ENCODE data around the gene SEC23A.
"Not testable (repeated sequence)": the region's sequence is repeated elsewhere in the genome, so short reads cannot be mapped to it uniquely, and the experiment has no call there.

SEC23A gene

DNA sequence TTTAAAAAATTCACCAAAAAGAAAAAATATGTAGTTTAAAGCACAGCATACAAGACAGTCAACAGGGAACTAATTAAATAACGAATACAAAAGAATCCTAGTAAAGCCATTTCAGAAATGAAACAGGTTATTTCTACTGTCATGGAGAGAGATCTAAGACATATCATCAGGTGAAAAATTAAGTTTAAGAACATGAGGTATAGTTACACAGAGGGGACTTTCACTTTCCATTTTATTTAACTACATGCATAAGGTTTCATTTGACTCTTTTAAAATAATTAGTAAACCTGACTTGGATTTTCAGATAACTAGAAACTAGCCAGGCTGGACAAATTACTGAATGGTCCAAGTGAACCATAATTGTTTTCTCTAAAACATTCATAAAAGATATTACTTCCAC, 11.3 kb downstream of the SEC23A start:
- DNase-seq = no peak
- ATAC-seq = no peak

DNA sequence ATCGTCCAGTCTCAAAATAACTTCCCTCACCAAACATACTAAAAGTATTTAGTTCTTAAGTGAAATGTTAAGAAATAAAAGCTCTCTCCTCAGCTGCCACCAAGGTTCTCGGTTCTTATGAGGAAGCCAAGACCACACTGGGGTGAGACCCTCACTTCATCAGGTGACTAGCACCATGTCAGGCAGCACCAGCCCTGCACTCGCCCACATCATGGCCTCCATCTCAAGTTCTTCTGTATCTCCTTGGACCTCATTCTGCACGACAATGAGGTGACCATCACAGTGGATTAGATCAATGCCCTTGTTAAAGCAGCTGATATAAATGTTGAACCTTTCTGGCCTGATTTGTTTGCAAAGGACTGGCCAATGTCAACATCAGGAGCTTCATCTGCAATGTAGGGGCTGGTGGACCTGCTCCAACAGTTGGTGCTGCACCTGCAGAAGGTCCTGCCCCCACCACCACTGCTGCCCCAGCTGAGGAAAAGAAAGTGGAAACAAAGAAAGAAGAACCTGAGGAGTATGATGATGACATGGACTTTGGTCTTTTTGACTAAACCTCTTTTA, 12.4 kb downstream of the SEC23A start:
- ATAC-seq (no peak), DNase-seq (no peak)

DNA sequence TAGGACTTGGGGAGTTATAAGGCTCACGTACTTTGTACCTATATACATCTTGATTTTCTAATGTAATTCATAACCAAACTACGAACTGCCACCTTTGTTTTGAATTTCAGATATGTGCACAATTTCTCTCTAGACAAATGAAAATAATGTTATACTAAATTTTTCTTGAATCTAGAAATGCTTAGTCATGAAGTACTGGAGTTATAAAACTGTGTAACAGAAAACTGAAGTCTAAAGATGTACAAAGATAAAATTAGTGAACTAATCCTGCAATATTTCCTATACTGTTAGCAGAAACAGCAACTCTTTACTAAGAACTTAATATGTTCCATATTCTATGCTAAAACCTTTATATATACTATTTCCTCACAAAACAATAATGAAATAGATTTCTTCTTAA, 15.5 kb downstream of the SEC23A start:
- DNase-seq (no peak), ATAC-seq (no peak)

DNA sequence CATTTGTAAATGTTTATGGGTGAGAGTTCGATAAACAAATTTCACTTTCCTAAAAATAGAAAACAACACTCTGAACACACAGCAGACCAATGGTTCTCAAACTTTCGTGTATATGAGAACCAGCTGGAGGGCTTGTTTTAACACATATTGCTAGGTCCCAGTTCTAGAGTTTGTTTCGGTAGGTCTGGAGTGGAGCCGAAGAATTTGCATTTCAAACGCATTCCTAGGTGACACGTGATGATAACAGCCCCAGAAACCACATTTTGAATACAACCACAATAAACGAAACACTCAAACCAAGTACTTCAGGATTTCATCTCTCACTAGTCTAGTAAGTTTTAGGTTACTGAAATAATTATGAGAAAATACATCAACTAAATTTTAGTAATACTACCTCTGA, 17.1 kb downstream of the SEC23A start:
- ATAC-seq = no peak
- no peak for DNase-seq

DNA sequence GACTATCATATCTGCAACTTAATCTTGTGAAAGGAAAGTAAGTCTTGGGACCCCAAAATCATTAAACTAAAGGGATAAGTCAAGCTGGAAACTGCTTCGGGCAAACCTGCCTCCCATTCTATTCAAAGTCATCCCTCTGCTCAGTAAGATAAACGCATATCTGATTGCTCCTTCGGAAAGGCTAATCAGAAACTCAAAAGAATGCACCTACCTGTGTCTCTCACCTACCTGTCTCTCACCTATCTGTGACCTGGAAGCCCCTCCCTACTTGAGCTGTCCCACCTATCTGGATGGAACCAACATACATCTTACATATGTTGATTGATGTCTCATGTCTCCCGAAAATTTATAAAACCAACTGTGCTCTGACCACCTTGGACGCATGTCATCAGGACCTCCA, 19.9 kb downstream of the SEC23A start:
- DNase-seq (no peak), ATAC-seq (no peak)

DNA sequence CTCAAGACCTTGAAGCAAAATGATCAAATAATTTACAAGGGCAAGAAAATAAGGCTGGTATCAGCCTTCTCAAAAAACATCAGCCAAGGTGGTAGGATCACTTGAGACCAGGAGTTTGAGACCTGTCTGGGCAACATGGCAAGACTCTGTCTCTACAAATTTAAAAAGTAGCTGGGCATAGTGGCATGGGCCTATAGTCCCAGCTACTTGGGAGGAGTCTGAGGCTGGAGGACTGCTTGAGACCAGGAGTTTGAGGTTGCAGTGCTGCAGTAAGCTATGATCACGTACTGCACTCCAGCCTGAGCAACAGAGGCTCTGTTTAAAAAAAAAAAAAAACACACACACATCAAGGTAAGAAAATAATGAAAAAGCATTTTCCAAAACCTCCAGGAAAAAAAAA, 22.1 kb downstream of the SEC23A start:
- ATAC-seq (no peak), DNase-seq (no peak)

DNA sequence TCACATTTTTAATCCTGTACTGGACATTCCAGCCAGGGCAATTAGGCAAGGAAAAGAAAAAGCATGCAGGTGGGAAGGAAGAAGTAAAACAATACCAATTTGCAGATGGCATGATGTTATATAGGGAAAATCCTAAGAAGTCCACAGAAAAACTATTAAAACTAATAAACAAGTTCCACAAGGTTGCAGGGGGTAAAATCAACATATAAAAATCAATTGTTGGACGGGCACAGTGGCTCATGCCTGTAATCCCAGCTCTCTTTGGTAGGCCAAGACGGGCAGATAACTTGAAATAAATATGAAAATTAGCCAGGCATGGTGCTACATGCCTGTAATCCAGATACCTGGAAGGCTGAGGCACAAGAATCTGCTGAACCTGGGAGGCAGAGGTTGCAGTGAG, 31.9 kb downstream of the SEC23A start:
- DNase-seq (no peak), ATAC-seq (no peak)

DNA sequence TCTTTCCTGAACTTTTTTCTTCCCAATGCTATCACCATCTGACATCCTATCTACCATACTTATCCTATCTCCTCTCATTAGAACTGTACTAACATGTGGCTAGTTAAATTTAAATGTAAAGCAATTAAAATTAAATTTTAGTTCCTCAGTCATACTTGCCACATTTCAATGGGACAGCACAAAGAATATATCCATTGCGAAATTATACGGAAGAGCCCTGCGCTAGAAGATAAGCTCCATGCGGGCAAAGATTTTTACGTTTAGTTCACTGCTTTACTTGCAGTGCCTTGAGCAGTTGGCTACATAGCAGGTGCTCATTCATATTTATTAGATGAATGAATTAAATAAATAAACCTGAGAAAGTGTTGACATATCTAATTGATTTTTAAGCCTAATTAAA, 33.1 kb downstream of the SEC23A start:
- DNase-seq (no peak), ATAC-seq (no peak)

DNA sequence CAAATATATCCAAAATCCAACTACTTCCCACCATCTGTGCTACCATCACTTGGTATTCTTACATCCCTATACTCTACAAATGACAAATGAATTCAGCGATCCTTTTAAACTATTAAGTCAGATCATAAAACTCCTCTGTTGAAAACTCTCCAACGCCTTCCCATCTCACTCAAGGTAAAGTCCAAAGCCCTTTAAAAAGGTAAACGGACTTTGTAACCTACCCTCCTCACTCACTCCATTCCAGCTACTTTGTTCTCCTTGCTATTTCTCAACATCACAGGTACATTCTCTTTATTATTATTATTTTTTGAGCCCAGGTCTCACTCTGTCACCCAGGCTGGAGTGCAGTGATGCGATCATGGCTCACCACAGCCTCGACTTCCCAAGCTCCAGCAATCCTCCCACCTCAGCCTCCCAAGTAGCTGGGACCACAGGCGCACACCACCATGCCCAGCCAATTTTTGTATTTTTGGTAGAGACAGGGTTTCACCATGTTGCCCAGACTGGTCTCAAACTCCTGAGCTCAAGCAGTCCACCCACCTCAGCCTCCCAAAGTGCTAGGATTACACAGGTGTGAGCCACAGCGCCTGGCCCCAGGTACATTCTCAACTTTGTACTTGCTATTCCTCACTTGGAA, 33.7 kb downstream of the SEC23A start:
- not testable (repeated sequence) for ATAC-seq, DNase-seq

DNA sequence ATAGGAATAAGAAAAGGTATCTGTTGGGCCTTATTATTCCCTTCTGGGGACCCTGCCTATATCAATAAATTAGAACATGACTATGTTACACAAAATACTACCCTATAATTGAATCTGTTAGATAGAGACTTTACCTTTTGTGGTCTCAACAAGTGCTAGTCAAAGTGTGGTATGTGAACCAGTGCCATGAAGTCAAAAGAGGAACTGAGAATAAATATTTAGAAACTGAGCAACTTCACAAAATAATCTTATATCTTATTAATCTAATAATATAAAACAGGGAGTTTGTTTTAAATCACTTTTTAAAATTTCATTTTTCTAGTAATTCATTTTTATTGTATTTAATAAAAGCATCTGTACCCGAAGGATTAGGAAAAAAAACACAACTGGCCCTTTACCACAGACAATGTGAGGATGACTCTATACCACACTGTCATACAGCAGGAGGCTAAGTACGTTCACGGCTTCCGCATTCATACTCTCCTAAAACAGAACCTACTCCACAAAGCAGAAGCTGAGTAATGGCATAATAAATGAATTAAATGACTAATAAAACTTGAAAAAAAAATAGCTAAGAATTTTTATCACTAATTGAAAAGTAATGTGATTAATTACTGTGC, 42.1 kb downstream of the SEC23A start:
- ATAC-seq = no peak
- DNase-seq = no peak

DNA sequence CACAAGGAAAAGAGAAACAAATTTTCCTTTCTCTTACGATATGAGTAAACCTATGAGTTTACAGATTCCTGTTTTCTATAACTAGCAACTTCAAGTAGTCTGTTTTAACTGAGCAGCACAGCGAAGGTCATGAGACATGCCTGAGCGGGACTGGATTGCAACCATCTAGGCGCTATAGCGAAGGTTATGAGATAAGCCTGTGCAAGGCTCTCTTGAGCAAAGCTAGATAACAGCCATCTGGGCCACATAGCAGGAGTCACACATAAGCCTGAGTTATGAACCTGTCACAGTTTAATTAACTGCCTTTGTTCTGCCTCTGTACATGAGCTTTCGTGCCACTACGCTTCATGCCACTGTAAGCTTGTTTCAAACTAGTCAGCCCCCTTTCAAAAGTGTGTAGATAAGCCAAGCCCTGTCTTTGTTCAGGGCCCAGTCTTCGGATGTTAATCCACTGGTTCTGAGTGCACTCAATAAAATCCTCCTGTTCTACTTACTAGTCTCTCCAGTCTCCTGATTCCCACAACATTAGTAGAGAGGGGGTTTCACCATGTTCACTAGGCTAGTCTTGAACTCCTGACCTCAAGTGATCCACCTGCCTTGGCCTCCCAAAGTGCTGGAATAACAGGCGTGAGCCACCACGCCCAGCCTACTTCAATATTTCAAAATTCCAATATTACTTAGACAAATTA, 47.1 kb downstream of the SEC23A start:
- ATAC-seq (no peak), DNase-seq (no peak)

DNA sequence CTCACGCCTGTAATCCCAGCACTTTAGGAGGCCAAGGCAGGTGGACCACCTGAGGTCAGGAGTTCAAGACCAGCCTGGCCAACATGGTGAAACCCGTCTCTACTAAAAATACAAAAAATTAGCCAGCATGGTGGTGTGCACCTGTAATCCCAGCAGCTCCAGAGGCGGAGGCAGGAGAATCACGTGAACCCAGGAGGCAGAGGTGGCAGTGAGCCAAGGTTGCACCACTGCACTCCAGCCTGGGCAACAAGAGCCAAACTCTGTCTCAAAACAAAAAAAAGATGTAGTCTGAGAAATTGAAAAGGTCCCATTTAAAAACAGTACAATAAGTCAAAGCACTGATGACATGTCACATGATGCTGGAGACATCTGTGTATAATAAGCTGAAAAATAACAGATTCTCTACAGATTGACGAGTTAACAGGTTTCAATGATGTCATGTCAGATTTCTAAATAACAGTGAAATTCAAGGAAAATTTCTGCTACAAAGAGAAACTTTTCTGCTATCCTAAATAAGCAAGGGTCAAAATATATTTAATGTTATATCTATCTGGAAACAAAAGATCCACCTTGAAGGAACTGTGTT, 50.1 kb downstream of the SEC23A start:
- DNase-seq, ATAC-seq: not testable (repeated sequence)

DNA sequence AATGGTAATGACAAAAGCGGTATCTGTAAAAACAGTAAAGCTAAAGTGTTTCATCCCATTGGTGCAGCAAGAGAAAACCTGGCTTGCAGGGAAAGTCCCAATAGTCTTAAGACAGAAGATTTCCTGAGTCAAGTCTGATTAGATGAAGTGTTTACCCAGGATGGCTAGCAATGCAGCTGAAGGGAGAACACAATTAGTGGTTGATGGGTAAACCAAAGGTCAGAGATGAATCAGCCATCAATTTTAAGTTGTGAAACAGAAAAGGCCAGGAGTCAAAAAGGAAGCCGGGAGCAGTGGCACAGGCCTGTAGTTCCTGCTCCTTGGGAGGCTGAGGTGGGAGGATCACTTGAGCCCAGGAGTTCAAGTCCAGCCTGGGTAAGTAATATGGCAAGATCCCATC, 52.6 kb downstream of the SEC23A start:
- DNase-seq (no peak), ATAC-seq (peak; percentile 36)

DNA sequence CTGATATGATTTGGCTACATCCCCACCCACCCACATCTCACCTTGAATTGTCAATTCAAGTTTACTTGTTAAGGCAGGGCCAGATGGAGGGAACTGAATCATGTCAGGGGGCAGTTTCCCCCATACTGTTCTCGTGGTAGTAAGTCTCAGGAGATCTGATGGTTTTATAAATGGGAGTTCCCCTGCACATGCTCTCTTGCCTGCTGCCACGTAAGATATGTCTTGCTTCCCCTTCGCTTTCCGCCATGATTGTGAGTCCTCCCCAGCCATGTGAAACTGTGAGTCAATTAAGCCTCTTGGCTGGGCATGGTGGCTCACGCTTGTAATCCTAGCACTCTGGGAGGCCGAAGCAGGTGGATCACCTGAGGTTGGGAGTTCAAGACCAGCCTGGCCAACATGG, 57.1 kb downstream of the SEC23A start:
- peak; percentile 36 for ATAC-seq
- DNase-seq = not testable (repeated sequence)

DNA sequence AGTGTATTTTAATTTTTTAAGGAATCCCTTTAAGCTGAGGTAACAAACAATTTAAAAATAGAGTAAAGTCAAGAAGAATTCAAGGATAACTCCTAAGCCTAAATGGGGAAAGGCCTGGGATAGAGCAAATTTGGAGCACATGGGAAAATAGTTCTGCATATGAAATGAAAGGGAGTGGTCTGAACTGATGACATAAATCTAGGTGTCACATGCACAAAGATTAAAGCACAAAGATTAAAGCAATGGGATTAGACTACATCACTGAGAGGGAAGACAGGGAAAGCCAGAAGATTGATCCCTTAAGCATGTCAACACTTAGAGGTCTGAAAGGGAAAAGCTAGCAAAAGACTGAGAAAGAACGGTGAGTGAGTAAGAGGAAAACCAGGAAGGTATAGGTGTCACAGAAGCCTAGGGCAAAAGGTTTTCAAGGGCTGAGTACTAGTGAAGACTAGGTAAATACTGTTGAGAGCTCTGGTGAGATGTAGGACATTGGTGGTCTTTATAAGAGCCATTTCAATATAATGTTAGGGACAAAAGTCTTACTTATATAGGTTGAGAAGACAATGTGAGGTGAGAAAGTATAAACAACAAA, 59.6 kb downstream of the SEC23A start:
- no peak for ATAC-seq
- DNase-seq = no peak

DNA sequence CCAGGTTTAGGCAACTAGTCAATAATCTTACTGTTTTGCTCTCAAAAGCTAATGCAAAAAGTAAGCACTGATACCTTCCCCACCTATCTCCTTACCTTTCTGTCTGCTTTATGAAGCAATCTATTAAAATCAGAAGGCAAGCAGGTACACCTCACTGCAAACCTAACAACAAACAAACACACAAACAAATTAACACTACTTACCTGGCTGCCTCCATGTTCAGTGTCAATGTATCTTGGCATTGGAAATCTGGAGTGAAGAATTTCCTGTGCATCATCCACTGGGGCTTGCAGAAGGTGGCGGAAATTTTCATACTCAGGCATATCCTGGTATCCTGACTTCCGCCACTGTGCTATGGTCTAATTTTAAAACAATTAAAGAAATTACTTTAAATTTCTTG, 62.5 kb downstream of the SEC23A start:
- DNase-seq = no peak
- ATAC-seq = no peak

DNA sequence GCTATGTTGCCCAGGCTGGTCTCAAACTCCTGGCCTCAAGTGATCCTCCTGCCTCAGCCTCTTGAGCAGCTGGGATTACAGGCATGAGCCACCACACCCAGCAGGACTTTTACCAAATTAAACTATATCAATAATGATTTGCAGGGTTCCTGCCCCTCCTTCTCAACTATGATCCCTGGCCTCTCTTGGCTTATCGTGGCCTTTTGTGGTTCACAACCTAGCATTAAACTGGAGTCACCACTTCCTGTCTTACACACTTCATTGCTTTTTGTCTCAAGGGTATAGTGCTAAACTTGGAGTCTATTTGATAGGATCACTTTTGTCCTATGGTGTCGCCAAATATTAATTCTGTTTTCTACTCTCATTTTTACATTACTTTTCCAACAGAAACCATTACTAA, 64.5 kb downstream of the SEC23A start:
- peak; percentile 52 for ATAC-seq
- no peak for DNase-seq

DNA sequence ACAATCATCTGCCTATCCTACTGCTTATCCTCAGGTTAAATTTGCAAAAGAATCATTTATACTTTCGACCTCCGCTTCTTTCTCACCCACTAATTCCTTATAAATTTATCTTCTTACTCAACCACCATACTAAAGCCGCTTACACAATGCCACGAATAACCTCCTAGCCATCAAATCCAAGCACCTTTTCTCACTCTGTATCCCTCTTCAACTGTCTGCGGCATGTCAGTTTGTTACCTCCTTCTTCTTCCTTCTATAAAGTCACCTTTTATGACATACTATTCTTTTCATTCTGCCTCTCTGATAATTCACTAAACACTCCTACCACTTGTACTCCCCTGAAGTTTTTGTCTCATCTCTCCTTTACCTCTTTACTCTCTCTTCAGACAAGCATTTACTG, 66.3 kb downstream of the SEC23A start:
- DNase-seq (no peak), ATAC-seq (no peak)

DNA sequence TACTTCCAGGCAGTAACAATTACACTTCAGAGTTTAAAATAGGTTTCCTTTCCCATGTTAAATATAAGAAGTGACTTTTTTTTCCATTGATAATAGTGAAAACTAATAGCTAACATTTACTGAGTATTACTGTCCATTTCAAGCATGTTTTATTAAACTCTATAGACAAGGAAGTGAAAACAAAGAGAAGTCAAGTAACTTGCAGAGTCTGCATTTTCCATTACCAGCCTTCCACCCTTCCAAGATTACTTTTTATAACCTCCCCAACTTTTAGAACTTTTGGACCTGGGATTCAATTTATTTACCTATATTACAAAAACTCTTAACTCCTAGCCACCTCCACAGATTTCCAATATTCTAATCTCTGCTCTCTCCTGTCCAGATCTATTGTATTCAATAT, 67.7 kb downstream of the SEC23A start:
- DNase-seq (no peak), ATAC-seq (no peak)

DNA sequence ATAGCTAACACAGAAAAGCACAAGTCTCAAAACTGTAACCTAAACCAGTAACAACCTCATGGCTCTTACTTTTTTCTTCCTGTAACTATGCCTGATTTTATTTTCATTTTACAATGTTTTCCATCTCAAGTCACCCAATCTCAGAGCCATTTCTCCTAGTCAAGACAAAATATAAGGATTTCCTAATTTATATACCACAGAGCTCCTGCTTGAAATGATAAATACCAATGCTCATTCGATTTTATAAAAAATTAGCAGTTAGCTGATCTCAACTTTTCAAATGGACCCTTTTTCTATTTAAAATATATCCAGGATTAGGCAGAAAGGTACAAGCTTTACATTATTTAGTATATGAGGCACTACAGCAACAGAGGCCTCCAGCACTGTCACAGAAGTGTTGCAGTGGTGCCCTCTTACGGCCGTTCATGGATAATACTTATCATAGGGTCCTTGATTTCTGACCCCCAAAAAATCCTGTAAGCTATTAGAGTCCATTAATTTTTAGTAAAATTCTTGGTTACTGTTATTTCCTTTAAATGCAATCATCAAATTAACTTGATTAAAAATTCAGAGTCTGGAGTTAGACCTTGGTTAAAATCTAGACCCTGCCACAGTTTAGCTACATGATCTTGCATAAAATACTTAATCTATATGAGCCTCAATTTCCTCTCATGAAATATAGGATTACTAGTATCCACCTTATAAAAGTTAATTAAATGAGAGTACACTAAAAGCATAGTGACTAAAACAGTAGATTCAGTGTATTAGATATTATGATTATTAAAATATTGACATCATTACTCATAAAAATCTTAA, 68.3 kb downstream of the SEC23A start:
- ATAC-seq = no peak
- no peak for DNase-seq

DNA sequence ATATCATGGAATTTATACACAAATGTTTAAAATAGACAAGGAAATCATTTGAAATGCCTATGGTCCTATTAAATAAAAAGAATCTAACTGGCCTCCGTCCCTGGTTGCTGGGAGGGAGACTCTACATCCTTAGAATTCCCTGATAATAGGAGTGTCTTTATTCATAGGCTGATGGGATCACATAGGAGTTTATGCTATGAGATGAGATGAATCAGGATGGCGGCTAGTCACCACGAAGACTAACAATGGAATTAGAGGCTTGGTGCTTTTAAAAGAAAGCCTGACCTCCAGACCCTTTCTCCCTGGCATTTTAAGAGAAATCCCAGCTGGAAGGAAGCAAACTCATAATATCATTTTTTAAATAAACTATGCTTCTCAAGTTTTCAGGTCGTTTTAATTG, 69.7 kb downstream of the SEC23A start:
- ATAC-seq (no peak), DNase-seq (no peak)

DNA sequence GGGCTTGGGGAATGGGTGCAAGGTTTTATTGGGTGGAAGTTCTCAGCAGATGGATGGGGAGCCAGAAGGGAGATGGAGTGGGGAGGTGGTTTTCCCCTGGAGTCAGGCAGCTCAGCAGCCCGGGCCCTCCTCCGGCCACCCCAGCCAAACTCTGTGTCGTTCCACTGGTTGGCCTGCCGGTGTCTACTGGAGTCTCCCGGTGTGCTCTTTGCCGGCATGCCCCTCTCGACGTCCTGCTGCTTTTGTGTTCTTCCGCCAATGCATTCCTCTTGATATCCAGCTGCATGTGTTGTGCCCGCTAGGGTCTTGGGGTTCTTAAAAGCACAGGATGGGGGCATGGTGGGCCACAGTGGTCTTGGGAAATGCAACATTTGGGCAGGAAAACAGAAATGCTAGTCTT, 72.8 kb downstream of the SEC23A start:
- ATAC-seq (no peak), DNase-seq (no peak)

Data from stimulated activated naive CD8-positive, alpha-beta T cell treated with anti-CD3 and anti-CD28 coated beads, Interleukin-15, Interleukin-2, amounts not matched to agents 100 U/mL and 50 U/mL, for 24 hours (primary cell).